A549 (cell line): ENCODE data around the gene CIB4. TPM values are rescaled to one million over a fixed set of nuclear protein-coding genes. Genes with fewer than 3 reads are reported as not detected.

ENCODE experiments used
- ATAC-seq, 2 experiments: fragments of 200-7000 bp in 1 of 2; fragments of >200 bp in 1 of 2; cut with Nextera tagmentation in 1 of 2; cut with Tn5 transposase in 1 of 2; 3 replicates each; pipeline versions ENCODE4 v1.8.0 to v1.9.1; 2018 to 2020; ENCODE audit warnings: mild to moderate bottlenecking in 1 of 2, moderate library complexity in 1 of 2
- CTCF ChIA-PET: fragments of 300-600 bp; sonication (Branson Sonifier 250); formaldehyde crosslinking; extraction: SDS; loops from one replicate; lab custom pipeline; 2021; ENCODE audit warnings: antibody characterized with exemption, inconsistent platforms; lab: Yijun Ruan, JAX
- POLR2A ChIA-PET: fragments of 350-600 bp; formaldehyde crosslinking; extraction: SDS; loops from one replicate; lab custom pipeline; 2021; ENCODE audit warnings: antibody characterized with exemption, inconsistent platforms; lab: Yijun Ruan, JAX
- DNase-seq, 2 experiments: peaks; one replicate each; pipeline versions ENCODE4 v3.0.0 to v3.0.0-alpha.2; 2011 to 2016; ENCODE audit warnings: low read depth in 1 of 2, low spot score in 1 of 2
- FAIRE-seq: peaks from 2 replicates; lab custom pipeline; 2011; peaks lifted over from hg19 to GRCh38; lab: Jason Lieb, UNC
- H3K27ac ChIP-seq, 2 experiments: fragments of >200 bp; sonication (Bioruptor Twin); formaldehyde crosslinking; 3 replicates each; pipeline ENCODE4 v1.5.1; 2016 to 2017
- H3K4me1 ChIP-seq: fragments of >200 bp; sonication (Bioruptor Twin); formaldehyde crosslinking; 3 replicates; pipeline ENCODE4 v1.6.1; 2016
- H3K4me2 ChIP-seq: fragments of >200 bp; sonication (Bioruptor Twin); formaldehyde crosslinking; 3 replicates; pipeline ENCODE4 v1.6.1; 2016
- H3K4me3 ChIP-seq: fragments of >200 bp; sonication (Bioruptor Twin); formaldehyde crosslinking; 3 replicates; pipeline ENCODE4 v1.5.1; 2016
- H3K9me3 ChIP-seq: fragments of >200 bp; sonication (Bioruptor Twin); formaldehyde crosslinking; 3 replicates; pipeline ENCODE4 v1.6.1; 2016
- BHLHE40 ChIP-seq: IDR thresholded peaks from 2 replicates; pipeline ENCODE4 v1.6.1; 2012; ENCODE audit warnings: low read depth, low read length, inconsistent platforms
- CBX2 ChIP-seq: fragments of 200-600 bp; sonication (generic); IDR thresholded peaks from 2 replicates; pipeline ENCODE4 v1.6.1; 2016; ENCODE audit warnings: low read depth, mild to moderate bottlenecking, borderline replicate concordance
- CBX8 ChIP-seq: fragments of 200-600 bp; sonication (generic); IDR thresholded peaks from 2 replicates; pipeline ENCODE4 v1.6.1; 2016
- CEBPB ChIP-seq, 2 experiments: fragments of >200 bp in 1 of 2; sonication (Bioruptor Twin) in 1 of 2; formaldehyde crosslinking in 1 of 2; IDR thresholded peaks; 2 replicates each; pipeline ENCODE4 v1.6.1; 2012 to 2016
- EHF ChIP-seq: fragments of 250-450 bp; sonication (Bioruptor Pico); IDR thresholded peaks from 2 replicates; pipeline ENCODE4 v1.5.0; 2020; ENCODE audit warnings: mild to moderate bottlenecking
- EHMT2 ChIP-seq: fragments of 200-600 bp; sonication (generic); IDR thresholded peaks from 2 replicates; pipeline ENCODE4 v1.6.1; 2016; ENCODE audit warnings: antibody characterized with exemption, low read depth, mild to moderate bottlenecking, moderate library complexity
- FOSB ChIP-seq: fragments of 250-450 bp; sonication (Bioruptor Pico); IDR thresholded peaks from 2 replicates; pipeline ENCODE4 v1.5.0; 2020; ENCODE audit warnings: mild to moderate bottlenecking, moderate library complexity
- GATA3 ChIP-seq: IDR thresholded peaks from 2 replicates; pipeline ENCODE4 v1.6.1; 2012; ENCODE audit warnings: borderline replicate concordance
- HDAC2 ChIP-seq: fragments of 200-600 bp; sonication (generic); IDR thresholded peaks from 2 replicates; pipeline ENCODE4 v1.6.1; 2016
- HEYL ChIP-seq: fragments of 250-450 bp; sonication (Bioruptor Pico); IDR thresholded peaks from 2 replicates; pipeline ENCODE4 v1.8.0; 2021; ENCODE audit warnings: mild to moderate bottlenecking, moderate library complexity
- HOXA7 ChIP-seq: fragments of 250-450 bp; sonication (Bioruptor Pico); IDR thresholded peaks from 2 replicates; pipeline ENCODE4 v1.5.0; 2020; ENCODE audit warnings: mild to moderate bottlenecking, moderate library complexity
- HOXB13 ChIP-seq: fragments of 250-450 bp; sonication (Bioruptor Pico); IDR thresholded peaks from 2 replicates; pipeline ENCODE4 v1.5.0; 2020; ENCODE audit warnings: low read depth, mild to moderate bottlenecking, moderate library complexity
- MAFK ChIP-seq: fragments of 450-650 bp; IDR thresholded peaks from 2 replicates; pipeline ENCODE4 v1.6.1; 2014; ENCODE audit not compliant: partially characterized antibody
- MAX ChIP-seq: IDR thresholded peaks from 2 replicates; pipeline ENCODE4 v1.6.1; 2012
- MAZ ChIP-seq: fragments of 150-350 bp; IDR thresholded peaks from 2 replicates; pipeline ENCODE4 v1.6.1; 2014; ENCODE audit warnings: antibody characterized with exemption, low read depth, low read length, borderline replicate concordance
- NFE2L2 ChIP-seq: fragments of 150-350 bp; conservative IDR thresholded peaks from 2 replicates; pipeline ENCODE4 v1.6.1; 2014; ENCODE audit warnings: low read length
- NPAS2 ChIP-seq: fragments of 250-450 bp; sonication (Bioruptor Pico); IDR thresholded peaks from 2 replicates; pipeline ENCODE4 v1.8.0; 2022; ENCODE audit warnings: mild to moderate bottlenecking, moderate library complexity, borderline replicate concordance
- PHF8 ChIP-seq: fragments of 200-600 bp; sonication (generic); IDR thresholded peaks from 2 replicates; pipeline ENCODE4 v1.6.1; 2016; ENCODE audit warnings: low read depth, mild to moderate bottlenecking, antibody characterized with exemption, moderate library complexity, borderline replicate concordance
- POLR2AphosphoS2 ChIP-seq: conservative IDR thresholded peaks from 2 replicates; pipeline ENCODE4 v1.6.1; 2012; ENCODE audit warnings: low read length, improper control_type of control experiment, inconsistent platforms
- RAD21 ChIP-seq, 2 experiments: fragments of >200 bp in 1 of 2; sonication (Bioruptor Twin) in 1 of 2; formaldehyde crosslinking in 1 of 2; IDR thresholded peaks in 1 of 2; conservative IDR thresholded peaks in 1 of 2; 2 replicates in 1 of 2; 3 replicates in 1 of 2; pipeline ENCODE4 v1.6.1; 2012 to 2018; ENCODE audit warnings: inconsistent platforms in 1 of 2
- RARB ChIP-seq: fragments of 250-450 bp; sonication (Bioruptor Pico); IDR thresholded peaks from 2 replicates; pipeline ENCODE4 v1.8.0; 2021; ENCODE audit warnings: mild to moderate bottlenecking, moderate library complexity
- RCOR1 ChIP-seq: fragments of 150-350 bp; IDR thresholded peaks from 2 replicates; pipeline ENCODE4 v1.6.1; 2014; ENCODE audit warnings: antibody characterized with exemption, low read length, low read depth
- RFX5 ChIP-seq: fragments of 450-650 bp; IDR thresholded peaks from 2 replicates; pipeline ENCODE4 v1.7.1; 2014; ENCODE audit warnings: antibody characterized with exemption, mild to moderate bottlenecking, moderate library complexity
- TFCP2L1 ChIP-seq: fragments of 250-450 bp; sonication (Bioruptor Pico); IDR thresholded peaks from 2 replicates; pipeline ENCODE4 v1.5.0; 2021; ENCODE audit warnings: mild to moderate bottlenecking
- ZC3H11A ChIP-seq: fragments of 450-650 bp; IDR thresholded peaks from 2 replicates; pipeline ENCODE4 v1.6.1; 2014; ENCODE audit warnings: antibody characterized with exemption, mild to moderate bottlenecking
- ZFP36 ChIP-seq: fragments of 450-650 bp; IDR thresholded peaks from 2 replicates; pipeline ENCODE4 v1.6.1; 2014; ENCODE audit warnings: borderline replicate concordance; ENCODE audit not compliant: partially characterized antibody
- ZSCAN20 ChIP-seq: fragments of 250-450 bp; sonication (Bioruptor Pico); IDR thresholded peaks from 2 replicates; pipeline ENCODE4 v1.8.0; 2022; ENCODE audit warnings: mild to moderate bottlenecking, moderate library complexity
- WGBS: methylation state at CpG from one replicate; pipeline ENCODE4 v1.1.6; 2017; ENCODE audit errors: missing lambda C conversion rate; 5-methylcytosine and 5-hydroxymethylcytosine counted together
- polyA plus RNA-seq, 4 experiments: library from polyadenylated mRNA; depleted of rRNA in 3 of 4; stranded (reverse); fragments of >200 nt; fragmentation: RNase III in 1 of 4; extraction: RNeasy Plus Mini Kit Qiagen cat#74134 plus additional on column Dnase treatment in 1 of 4; gene quantifications; 2 replicates in 3 of 4; 3 replicates in 1 of 4; pipeline ENCODE4 v1.2.3, GENCODE V29; 2011 to 2017
- TF ChIP-seq, protein P1 (sequence below): fragments of 150-350 bp; IDR thresholded peaks from 2 replicates; pipeline ENCODE4 v1.6.1; 2014; ENCODE audit warnings: low read depth, mild to moderate bottlenecking, low read length
- TF ChIP-seq, protein P2 (sequence below): IDR thresholded peaks from 2 replicates; pipeline ENCODE4 v1.6.1; 2012; ENCODE audit warnings: low read depth, borderline replicate concordance

CIB4 gene
- polyA plus RNA-seq, 2 of the 4 experiments (the other 2 are of a cell fraction), result 0.30 to 1.0 TPM

GRCh38 chr2:26598336-26598995, 42.7 kb downstream of the CIB4 start:
- TF ChIP-seq EHF (CRISPR knock-in tag) (no peak), ZSCAN20 (CRISPR knock-in tag) (no peak)
- Histone ChIP-seq H3K27ac (peak overlapping the region in 1 of 2 experiments; percentile 18; a peak in 1 of 6 replicates), H3K4me3 (no peak overlapping the region), H3K4me1 (0 out of 3 replicates have a peak, but pooled peaks cover 8% of the 10 kb centered on the region), H3K9me3 (0 out of 3 replicates have a peak, but pooled peaks cover 1% of the 10 kb centered on the region), H3K4me2 (no peak overlapping the region)
- ATAC-seq, result peak in 1 of 2 experiments; percentile 53; a peak in 3 of 6 replicates
- 69% methylated on average over 11 of the region's 13 CpGs for WGBS
- CTCF ChIA-PET, result interaction anchor here (1.0 to 5.0 kb wide), 7 partner anchors 8 to 324 kb away, joined by 3 to 29 read pairs (median 5); no protein-coding TSS in a partner anchor
- no peak for DNase-seq
- no peak for FAIRE-seq
- POLR2A ChIA-PET, result no interaction called here

DNA sequence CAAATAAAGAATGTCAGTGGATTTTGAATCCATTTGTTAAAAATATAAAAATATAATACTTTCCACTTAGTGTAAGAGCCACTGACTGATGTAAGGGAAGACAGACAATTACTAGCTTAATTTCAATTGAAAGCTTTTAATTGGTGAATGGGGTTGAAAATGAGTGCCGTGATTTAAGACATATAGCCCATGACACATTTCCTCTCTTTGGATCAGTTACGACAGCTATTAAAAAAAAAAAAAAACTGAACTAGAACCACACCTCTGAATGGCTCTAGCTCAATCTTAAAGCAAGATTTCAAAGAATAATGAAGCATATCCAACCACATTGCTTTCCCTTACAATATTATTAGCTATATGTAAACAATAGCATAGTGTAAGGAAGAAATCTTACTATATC, 44.0 kb downstream of the CIB4 start:
- H3K4me3 ChIP-seq, result no peak overlapping the region
- WGBS, result 72% methylated on average over 2 of the region's 2 CpGs
- H3K4me2 ChIP-seq, result no peak overlapping the region
- no peaks in the 10 kb centered on the region for H3K9me3 ChIP-seq
- TF ChIP-seq POLR2AphosphoS2 (no peak), ZFP36 (no peak), MAZ (no peak), ZSCAN20 (CRISPR knock-in tag) (no peak), CBX2 (no peak), CEBPB (IDR thresholded peaks at IDR 0.05) (no peak), RARB (CRISPR knock-in tag) (no peak), FOSB (CRISPR knock-in tag) (no peak), MAX (no peak), MAFK (no peak), RFX5 (no peak), BHLHE40 (no peak), NFE2L2 (no peak), RCOR1 (no peak), NPAS2 (CRISPR knock-in tag) (no peak), EHF (CRISPR knock-in tag) (no peak)
- TF ChIP-seq, all 56 proteins: peak for 0
- FAIRE-seq (no peak), ATAC-seq (no peak), DNase-seq (no peak)
- POLR2A ChIA-PET, result no interaction called here
- H3K27ac ChIP-seq, result no peak overlapping the region
- 0 out of 3 replicates have a peak, but pooled peaks cover 8% of the 10 kb centered on the region for H3K4me1 ChIP-seq
- CTCF ChIA-PET, result interaction anchor here (0.6 to 8.4 kb wide), 9 partner anchors 8 to 162 kb away, joined by 3 to 104 read pairs (median 4); no protein-coding TSS in a partner anchor

GRCh38 chr2:26595146-26595545, 46.0 kb downstream of the CIB4 start:
- Histone ChIP-seq H3K4me1 (0 out of 3 replicates have a peak, but pooled peaks cover 8% of the 10 kb centered on the region), H3K9me3 (no peaks in the 10 kb centered on the region), H3K27ac (no peak overlapping the region), H3K4me3 (no peak overlapping the region), H3K4me2 (no peak overlapping the region)
- no peak for FAIRE-seq
- CTCF ChIA-PET, result interaction anchor here (0.6 to 8.4 kb wide), 5 partner anchors 10 to 334 kb away, joined by 3 to 104 read pairs (median 19); no protein-coding TSS in a partner anchor
- no peak for DNase-seq
- POLR2A ChIA-PET, result no interaction called here
- ATAC-seq, result no peak
- 52% methylated on average over 7 of the region's 7 CpGs for WGBS
- TF ChIP-seq PHF8 (no peak), EHMT2 (no peak), RARB (CRISPR knock-in tag) (no peak), GATA3 (no peak), ZC3H11A (no peak), CBX8 (no peak), HOXB13 (CRISPR knock-in tag) (no peak), RCOR1 (no peak), RAD21 (conservative IDR thresholded peaks at IDR 0.05 in 1 of 2, IDR thresholded peaks at IDR 0.05 in 1 of 2) (no peak), HEYL (CRISPR knock-in tag) (no peak), MAFK (no peak), BHLHE40 (no peak), HDAC2 (no peak), HOXA7 (CRISPR knock-in tag) (no peak), TFCP2L1 (CRISPR knock-in tag) (no peak)
- TF ChIP-seq, protein P1, sequence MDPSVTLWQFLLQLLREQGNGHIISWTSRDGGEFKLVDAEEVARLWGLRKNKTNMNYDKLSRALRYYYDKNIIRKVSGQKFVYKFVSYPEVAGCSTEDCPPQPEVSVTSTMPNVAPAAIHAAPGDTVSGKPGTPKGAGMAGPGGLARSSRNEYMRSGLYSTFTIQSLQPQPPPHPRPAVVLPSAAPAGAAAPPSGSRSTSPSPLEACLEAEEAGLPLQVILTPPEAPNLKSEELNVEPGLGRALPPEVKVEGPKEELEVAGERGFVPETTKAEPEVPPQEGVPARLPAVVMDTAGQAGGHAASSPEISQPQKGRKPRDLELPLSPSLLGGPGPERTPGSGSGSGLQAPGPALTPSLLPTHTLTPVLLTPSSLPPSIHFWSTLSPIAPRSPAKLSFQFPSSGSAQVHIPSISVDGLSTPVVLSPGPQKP, result no peak
- TF ChIP-seq, protein P2, sequence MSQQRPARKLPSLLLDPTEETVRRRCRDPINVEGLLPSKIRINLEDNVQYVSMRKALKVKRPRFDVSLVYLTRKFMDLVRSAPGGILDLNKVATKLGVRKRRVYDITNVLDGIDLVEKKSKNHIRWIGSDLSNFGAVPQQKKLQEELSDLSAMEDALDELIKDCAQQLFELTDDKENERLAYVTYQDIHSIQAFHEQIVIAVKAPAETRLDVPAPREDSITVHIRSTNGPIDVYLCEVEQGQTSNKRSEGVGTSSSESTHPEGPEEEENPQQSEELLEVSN, result no peak
